K562 (cell line): Measurements from ENCODE around the gene DLGAP1. TPM values are rescaled to one million over a fixed set of nuclear protein-coding genes. Genes with fewer than 3 reads are reported as not detected.

ENCODE experiments used
- ATAC-seq: fragments of 200-7000 bp; cut with Tn5 transposase; 3 replicates; pipeline ENCODE4 v1.9.1; 2020; ENCODE audit warnings: moderate library complexity
- BruUV-seq: library from RNA; stranded (reverse); fragments of 400-500 nt; replicated peaks from 2 replicates; lab custom pipeline; 2021; lab: Mats Ljungman, UMichigan
- CTCF ChIA-PET: fragments of 300-600 bp; formaldehyde crosslinking; extraction: SDS; loops from one replicate; lab custom pipeline; 2021; ENCODE audit warnings: low intra/inter-chr PET ratio; lab: Yijun Ruan, JAX
- POLR2A ChIA-PET: fragments of 300-600, 350-650 bp; sonication (Branson Sonifier 250); formaldehyde crosslinking; extraction: SDS; loops from one replicate; lab custom pipeline; 2021; ENCODE audit warnings: antibody characterized with exemption, inconsistent platforms; lab: Yijun Ruan, JAX
- DNase-seq, 4 experiments: peaks; one replicate each; pipeline versions ENCODE4 v3.0.0 to v3.0.0-alpha.2; 2011 to 2018; ENCODE audit warnings: low spot score in 3 of 4, mixed read lengths in 3 of 4; ENCODE audit errors: extremely low read depth in 1 of 4
- FAIRE-seq: peaks from 2 replicates; lab custom pipeline; 2011; peaks lifted over from hg19 to GRCh38; lab: Jason Lieb, UNC
- H2AFZ ChIP-seq: 2 replicates; pipeline ENCODE4 v1.6.0; 2011; ENCODE audit warnings: low read depth, low read length, control low read depth, inconsistent platforms
- H3K27ac ChIP-seq: fragments of 200-600 bp; 3 replicates; pipeline ENCODE4 v1.8.0; 2011; ENCODE audit warnings: low read depth, mild to moderate bottlenecking, control low read depth, inconsistent platforms, low read length, moderate library complexity, mixed read lengths; ENCODE audit errors: extremely low read depth
- H3K27me3 ChIP-seq, 2 experiments: fragments of 300-600 bp in 1 of 2; 2 replicates in 1 of 2; 3 replicates in 1 of 2; pipeline versions ENCODE4 v1.6.0 to v1.8.0; 2011; ENCODE audit warnings: inconsistent platforms in 2 of 2, low read length in 2 of 2, mild to moderate bottlenecking in 1 of 2, mixed read lengths in 1 of 2, moderate library complexity in 1 of 2; ENCODE audit not compliant: control insufficient read depth in 2 of 2, insufficient read depth in 2 of 2
- H3K36me3 ChIP-seq: fragments of 300-600 bp; 3 replicates; pipeline ENCODE4 v1.8.0; 2011; ENCODE audit warnings: mild to moderate bottlenecking, low read length, inconsistent platforms; ENCODE audit not compliant: control insufficient read depth, insufficient read depth
- H3K4me1 ChIP-seq, 2 experiments: fragments of 200-600 bp in 1 of 2; replicated peaks in 1 of 2; 2 replicates in 1 of 2; 3 replicates in 1 of 2; pipeline versions ENCODE4 v1.5.1 to v1.8.0; 2011; ENCODE audit warnings: inconsistent platforms in 2 of 2, low read length in 2 of 2, mild to moderate bottlenecking in 1 of 2, mixed read lengths in 1 of 2, moderate library complexity in 1 of 2; ENCODE audit not compliant: control insufficient read depth in 2 of 2, insufficient read depth in 2 of 2
- H3K4me2 ChIP-seq: 2 replicates; pipeline ENCODE4 v1.6.1; 2011; ENCODE audit warnings: low read length, control low read depth, inconsistent platforms, mixed read lengths; ENCODE audit not compliant: insufficient read depth
- H3K4me3 ChIP-seq: fragments of 200-600 bp; sonication (generic), shearing (Covaris generic); 2 replicates; pipeline ENCODE4 v1.5.1; 2016; ENCODE audit warnings: control low read depth, inconsistent platforms
- H3K79me2 ChIP-seq: fragments of 200-600 bp; 3 replicates; pipeline ENCODE4 v1.8.0; 2011; ENCODE audit warnings: low read length, inconsistent platforms; ENCODE audit not compliant: control insufficient read depth, insufficient read depth
- H3K9ac ChIP-seq, 2 experiments: 2 replicates each; pipeline versions ENCODE4 v1.6.0 to v1.6.1; 2011; ENCODE audit warnings: low read depth in 2 of 2, low read length in 2 of 2, control low read depth in 1 of 2, inconsistent platforms in 1 of 2, mild to moderate bottlenecking in 1 of 2, mixed read lengths in 1 of 2; ENCODE audit not compliant: insufficient read depth in 1 of 2
- H3K9me1 ChIP-seq: one replicate; pipeline ENCODE4 v1.6.0; 2011; ENCODE audit warnings: inconsistent platforms, mild to moderate bottlenecking, low read length, moderate library complexity; ENCODE audit not compliant: control insufficient read depth, insufficient read depth
- H3K9me3 ChIP-seq: replicated peaks from 2 replicates; pipeline ENCODE4 v1.5.1; 2011; ENCODE audit warnings: low read depth, low read length, inconsistent platforms; ENCODE audit not compliant: control insufficient read depth, insufficient read depth
- H4K20me1 ChIP-seq: replicated peaks from 2 replicates; pipeline ENCODE4 v1.6.1; 2011; ENCODE audit warnings: low read length, inconsistent platforms, mixed read lengths; ENCODE audit not compliant: control insufficient read depth, insufficient read depth
- BACH1 ChIP-seq: fragments of 200-800 bp; sonication (Bioruptor generic); IDR thresholded peaks from 2 replicates; pipeline ENCODE4 v1.6.1; 2016; ENCODE audit warnings: missing genetic modification characterization, missing compliant biosample characterization
- COPS2 ChIP-seq: fragments of 450-650 bp; conservative IDR thresholded peaks from 2 replicates; pipeline ENCODE4 v1.6.1; 2016; ENCODE audit warnings: mild to moderate bottlenecking, moderate library complexity
- CTBP1 ChIP-seq: fragments of 450-650 bp; IDR thresholded peaks from 2 replicates; pipeline ENCODE4 v1.6.1; 2016; ENCODE audit warnings: borderline replicate concordance
- KHSRP ChIP-seq: fragments of 450-650 bp; IDR thresholded peaks from 2 replicates; pipeline ENCODE4 v1.6.1; 2017
- PATZ1 ChIP-seq: fragments of 250-450 bp; sonication (Bioruptor Pico); IDR thresholded peaks from 2 replicates; pipeline ENCODE4 v1.5.0; 2020; ENCODE audit warnings: mild to moderate bottlenecking, borderline replicate concordance
- RAD51 ChIP-seq: fragments of 450-650 bp; IDR thresholded peaks from 2 replicates; pipeline ENCODE4 v1.7.1; 2016; ENCODE audit warnings: low read depth, mild to moderate bottlenecking, borderline replicate concordance
- RBM39 ChIP-seq: fragments of 200-400 bp; formaldehyde crosslinking; optimal IDR thresholded peaks from 2 replicates; pipeline ENCODE3; 2018; ENCODE audit warnings: low read depth, low read length
- SP1 ChIP-seq: sonication (generic); formaldehyde crosslinking; IDR thresholded peaks from 2 replicates; pipeline ENCODE4 v1.8.1; 2022; ENCODE audit warnings: mild to moderate bottlenecking, missing genetic modification reagents
- ZNF77 ChIP-seq: fragments of 250-450 bp; sonication (Bioruptor Pico); IDR thresholded peaks from 2 replicates; pipeline ENCODE4 v1.5.0; 2020
- WGBS: fragments of 100-300 bp; shearing (Covaris generic); methylation state at CpG from one replicate; pipeline ENCODE4 v1.1.6; 2016; ENCODE audit warnings: low coverage, mixed read lengths; ENCODE audit not compliant: insufficient coverage; ENCODE audit errors: missing lambda C conversion rate; 5-methylcytosine and 5-hydroxymethylcytosine counted together
- in situ Hi-C: fragments of 300-500 bp; cut with MboI; formaldehyde crosslinking; loops from 4 replicates; pipeline ENCODE4 v1.15.0; 2018; ENCODE audit warnings: inconsistent platforms, mixed read lengths
- intact Hi-C: fragments of 100-400 bp; cut with micrococcal nuclease; formaldehyde crosslinking; loops from 2 replicates; pipeline ENCODE4 v1.14.2; 2022
- polyA plus RNA-seq, 8 experiments: library from polyadenylated mRNA; depleted of rRNA in 4 of 8; stranded (reverse) in 5 of 8; unstranded in 3 of 8; fragments of >200 nt; fragmentation: Nextera tagmentation in 2 of 8; fragmentation: Illumina TruSeq in 1 of 8; extraction: Ambion mirVana in 2 of 8; extraction: Trizol in 1 of 8; gene quantifications; 2 replicates each; pipeline versions ENCODE4 v1.2.1 to v1.2.3, GENCODE V29; 2011 to 2014; ENCODE audit warnings: inconsistent platforms in 1 of 8, missing spikeins in 1 of 8
- total RNA-seq, 7 experiments: library from RNA; depleted of rRNA in 6 of 7; stranded (reverse); fragments of >200 nt in 6 of 7; fragmentation: Illumina TruSeq in 2 of 7; extraction: Trizol in 2 of 7; gene quantifications; 2 replicates each; pipeline versions ENCODE4 v1.2.1 to v1.2.3, GENCODE V29; 2011 to 2021; ENCODE audit warnings: low replicate concordance in 1 of 7
- TF ChIP-seq, protein P1 (sequence below): fragments of 250-450 bp; sonication (Bioruptor Pico); IDR thresholded peaks from 2 replicates; pipeline ENCODE4 v1.5.0; 2021
- TF ChIP-seq, protein P2 (sequence below): sonication (generic); formaldehyde crosslinking; IDR thresholded peaks from 2 replicates; pipeline ENCODE4 v1.8.0; 2022; ENCODE audit warnings: missing genetic modification reagents, mild to moderate bottlenecking, moderate library complexity, borderline replicate concordance

DLGAP1 gene
- total and polyA plus RNA-seq, 9 of the 15 experiments (the other 6 are each of a cell fraction or from before 2014, with no cell fraction given) = 0.04 to 0.22 (median 0.08) TPM

GRCh38 chr18:4399929-4400328 is 55.2 kb downstream of the DLGAP1 start:
- TF ChIP-seq SP1 (CRISPR knock-in tag) = no peak
- no peak for TF ChIP-seq RAD51
- TF ChIP-seq, all 486 proteins: peak for 0
- H3K27ac ChIP-seq = no peak overlapping the region
- POLR2A ChIA-PET = no interaction called here

DNA sequence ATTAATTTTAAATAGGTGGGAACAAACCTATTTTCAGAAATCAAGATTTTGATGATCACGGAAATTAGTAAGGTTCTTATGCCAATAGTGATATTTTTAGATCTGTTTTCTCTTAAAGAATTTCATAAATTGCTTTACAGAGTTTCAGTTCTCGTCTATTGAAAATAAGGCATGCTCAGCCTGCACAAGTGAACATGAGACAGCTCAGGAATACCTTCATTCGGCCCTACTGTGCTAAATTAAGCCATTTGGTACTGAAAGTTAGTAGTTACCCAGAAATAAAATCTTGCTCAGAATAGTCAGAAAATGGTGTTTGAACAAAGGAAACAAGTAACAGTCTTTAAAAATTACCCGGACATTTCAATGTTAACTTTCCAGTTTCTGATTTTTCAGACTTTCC is 60.4 kb downstream of the DLGAP1 start:
- H3K9ac ChIP-seq = no peak overlapping the region
- H4K20me1 ChIP-seq = no peaks in the 10 kb centered on the region
- in situ Hi-C loops (no loop called here), intact Hi-C loops (no loop called here)
- CTCF ChIA-PET = no interaction called here
- H3K27me3 ChIP-seq = no peaks in the 10 kb centered on the region
- no peaks in the 10 kb centered on the region; the same call in 1 of the 2 replicates for H3K9me3 ChIP-seq
- BruUV-seq = no TSS peak
- H3K79me2 ChIP-seq = no peaks in the 10 kb centered on the region
- no peak overlapping the region for H3K4me2 ChIP-seq
- H3K9me1 ChIP-seq = no peaks in the 10 kb centered on the region
- H3K27ac ChIP-seq = no peak overlapping the region
- H3K4me1 ChIP-seq = no peaks in the 10 kb centered on the region
- H2AFZ ChIP-seq = no peak overlapping the region
- no peak overlapping the region for H3K4me3 ChIP-seq
- WGBS = 0% methylated on average over 4 of the region's 4 CpGs
- DNase-seq = no peak
- POLR2A ChIA-PET = no interaction called here
- FAIRE-seq = no peak
- no peaks in the 10 kb centered on the region for H3K36me3 ChIP-seq
- ATAC-seq = no peak
- TF ChIP-seq, protein P1, sequence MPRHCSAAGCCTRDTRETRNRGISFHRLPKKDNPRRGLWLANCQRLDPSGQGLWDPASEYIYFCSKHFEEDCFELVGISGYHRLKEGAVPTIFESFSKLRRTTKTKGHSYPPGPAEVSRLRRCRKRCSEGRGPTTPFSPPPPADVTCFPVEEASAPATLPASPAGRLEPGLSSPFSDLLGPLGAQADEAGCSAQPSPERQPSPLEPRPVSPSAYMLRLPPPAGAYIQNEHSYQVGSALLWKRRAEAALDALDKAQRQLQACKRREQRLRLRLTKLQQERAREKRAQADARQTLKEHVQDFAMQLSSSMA = no peak
- TF ChIP-seq ZNF77 (CRISPR knock-in tag) (no peak), KHSRP (no peak), RBM39 (no peak), PATZ1 (no peak), COPS2 (no peak), BACH1 (tag) (no peak), CTBP1 (no peak)
- TF ChIP-seq, protein P2, sequence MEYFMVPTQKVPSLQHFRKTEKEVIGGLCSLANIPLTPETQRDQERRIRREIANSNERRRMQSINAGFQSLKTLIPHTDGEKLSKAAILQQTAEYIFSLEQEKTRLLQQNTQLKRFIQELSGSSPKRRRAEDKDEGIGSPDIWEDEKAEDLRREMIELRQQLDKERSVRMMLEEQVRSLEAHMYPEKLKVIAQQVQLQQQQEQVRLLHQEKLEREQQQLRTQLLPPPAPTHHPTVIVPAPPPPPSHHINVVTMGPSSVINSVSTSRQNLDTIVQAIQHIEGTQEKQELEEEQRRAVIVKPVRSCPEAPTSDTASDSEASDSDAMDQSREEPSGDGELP (CRISPR knock-in tag) = no peak

More at GRCh38 chr18:4399929-4400328, 55.2 kb downstream of the DLGAP1 start:
- Histone ChIP-seq H3K36me3 (no peaks in the 10 kb centered on the region), H3K79me2 (no peaks in the 10 kb centered on the region), H3K9me1 (no peaks in the 10 kb centered on the region), H3K9ac (no peak overlapping the region), H3K9me3 (no peaks in the 10 kb centered on the region; the same call in 1 of the 2 replicates), H3K4me2 (no peak overlapping the region), H4K20me1 (no peaks in the 10 kb centered on the region), H3K27me3 (no peaks in the 10 kb centered on the region), H2AFZ (no peak overlapping the region), H3K4me1 (no peaks in the 10 kb centered on the region), H3K4me3 (no peak overlapping the region)
- no TSS peak for BruUV-seq
- no peak for ATAC-seq
- intact Hi-C loops (no loop called here), in situ Hi-C loops (no loop called here)
- CTCF ChIA-PET = no interaction called here
- WGBS = 0% methylated on average over 5 of the region's 5 CpGs
- DNase-seq = no peak
- no peak for FAIRE-seq
